Measurements from ENCODE around the gene METAP1D. TPM values are rescaled to one million over a fixed set of nuclear protein-coding genes. Genes with fewer than 3 reads are reported as not detected.

Gene METAP1D
- total RNA-seq, 1 experiment from 2014 or later, result 10.4 TPM

- no peaks in the 10 kb centered on the region for H3K36me3 ChIP-seq (ENCODE audit: control insufficient read depth, insufficient read depth, low read length)
- Mint-ChIP-seq H3K27ac (ENCODE audit: unreplicated experiment) (no peak overlapping the region), H3K4me1 (ENCODE audit: low read depth, unreplicated experiment) (peaks cover 13% of the 10 kb centered on the region), H3K36me3 (ENCODE audit: insufficient read depth, unreplicated experiment) (peaks cover 13% of the 10 kb centered on the region), H3K27me3 (ENCODE audit: insufficient read depth, unreplicated experiment) (peaks cover 10% of the 10 kb centered on the region), H3K4me3 (ENCODE audit: unreplicated experiment) (peak overlapping the region; percentile 71), H3K9me3 (ENCODE audit: unreplicated experiment) (no peaks in the 10 kb centered on the region)
- BruUV-seq (replicated peaks), result no TSS peak
- peak; percentile 62 to 68 for DNase-seq
- TF ChIP-seq CTCF (IDR thresholded peaks at IDR 0.05; ENCODE audit: insufficient read depth in 1 of 2, low read depth in 1 of 2, low read length in 1 of 2, severe bottlenecking in 1 of 2, unreplicated experiment in 1 of 2), result no peak
- ChIA-PET CTCF (interaction anchor here (0.9 to 1.3 kb wide), 2 partner anchors 9 to 10 kb away, joined by 3 to 9 read pairs; partner anchors contain the start of gene DLX1), POLR2A (interaction anchor here (0.8 kb wide), 1 partner anchor 10 kb away, joined by 3 read pairs; the partner anchor contains the start of gene DLX1)
- peak overlapping the region; percentile 32 for H3K4me3 ChIP-seq (ENCODE audit: low read depth, low read length)
- 0 out of 2 replicates have a peak, but pooled peaks cover 2% of the 10 kb centered on the region for H3K27me3 ChIP-seq (replicated peaks; ENCODE audit: control insufficient read depth, insufficient read depth, low read length)
- peaks cover 11% of the 10 kb centered on the region for H3K4me1 ChIP-seq
- intact Hi-C loops (cut with micrococcal nuclease; ENCODE audit: unreplicated experiment), result loop anchor here (1.0 kb wide), 1 partner anchor 10 kb away; the partner anchor contains the start of gene DLX1
- no peaks in the 10 kb centered on the region for H3K9me3 ChIP-seq
Observed at GRCh38 chr2:172095146-172095904, 95.6 kb downstream of the METAP1D start.

- H3K27me3 Mint-ChIP-seq (ENCODE audit: insufficient read depth, unreplicated experiment), result peaks cover 10% of the 10 kb centered on the region
- peak overlapping the region; percentile 71 for H3K4me3 Mint-ChIP-seq (ENCODE audit: unreplicated experiment)
- H3K4me1 Mint-ChIP-seq (ENCODE audit: low read depth, unreplicated experiment), result peaks cover 13% of the 10 kb centered on the region
- no peak overlapping the region for H3K27ac Mint-ChIP-seq (ENCODE audit: unreplicated experiment)
- DNase-seq, result no peak
- no TSS peak for BruUV-seq (replicated peaks)
- intact Hi-C loops (cut with micrococcal nuclease; ENCODE audit: unreplicated experiment), result loop anchor here (1.0 kb wide), 1 partner anchor 11 kb away; the partner anchor contains the start of gene DLX1
- ChIA-PET POLR2A (no interaction called here), CTCF (interaction anchor here (0.9 to 1.3 kb wide), 2 partner anchors 10 to 11 kb away, joined by 3 to 9 read pairs; partner anchors contain the start of gene DLX1)
- H3K27me3 ChIP-seq (replicated peaks; ENCODE audit: control insufficient read depth, insufficient read depth, low read length), result 0 out of 2 replicates have a peak, but pooled peaks cover 2% of the 10 kb centered on the region
- TF ChIP-seq CTCF (IDR thresholded peaks at IDR 0.05; ENCODE audit: insufficient read depth in 1 of 2, low read depth in 1 of 2, low read length in 1 of 2, severe bottlenecking in 1 of 2, unreplicated experiment in 1 of 2), result no peak
- H3K9me3 Mint-ChIP-seq (ENCODE audit: unreplicated experiment), result no peaks in the 10 kb centered on the region
- peak overlapping the region; percentile 34 for H3K4me3 ChIP-seq (ENCODE audit: low read depth, low read length)
- H3K36me3 Mint-ChIP-seq (ENCODE audit: insufficient read depth, unreplicated experiment), result peaks cover 13% of the 10 kb centered on the region
- H3K36me3 ChIP-seq (ENCODE audit: control insufficient read depth, insufficient read depth, low read length), result no peaks in the 10 kb centered on the region
- no peaks in the 10 kb centered on the region for H3K9me3 ChIP-seq
- H3K4me1 ChIP-seq, result peaks cover 11% of the 10 kb centered on the region
Observed at GRCh38 chr2:172095905-172096625, 96.3 kb downstream of the METAP1D start.
